ENCODE data around the gene RRM1. TPM values are rescaled to one million over a fixed set of nuclear protein-coding genes. Genes with fewer than 3 reads are reported as not detected.

The RRM1 gene
- total and polyA plus RNA-seq, 2 of the 13 experiments (the other 11 are each of a cell fraction or from before 2014, with no cell fraction given): 17.3 to 108 TPM

GRCh38 chr11:4094348-4095291, at the start of gene RRM1 (continued):
- TF ChIP-seq TOE1 (CRISPR knock-in tag; IDR thresholded peaks at IDR 0.05) (peak; percentile 85; the same call in 1 of the 2 replicates), ZNF441 (CRISPR knock-in tag; IDR thresholded peaks at IDR 0.05; ENCODE audit: borderline replicate concordance) (no peak; the same call in none of the 2 replicates), KLF6 (CRISPR knock-in tag; IDR thresholded peaks at IDR 0.05) (peak; percentile 56; the same call in 1 of the 2 replicates), NR2F6 (IDR thresholded peaks at IDR 0.05) (no peak; the same call in 1 of the 2 replicates), NR2F6 (CRISPR knock-in tag; IDR thresholded peaks at IDR 0.05) (peak; percentile 61; the same call in 1 of the 2 replicates), ZSCAN30 (CRISPR knock-in tag; IDR thresholded peaks at IDR 0.05) (peak; percentile 60; the same call in 1 of the 2 replicates), PTBP1 (IDR thresholded peaks at IDR 0.05; ENCODE audit: low read depth, low read length, poor library complexity, severe bottlenecking) (no peak), HNRNPL (IDR thresholded peaks at IDR 0.05; ENCODE audit: low read depth, low read length) (peak; percentile 78; the same call in 1 of the 2 replicates), MED8 (CRISPR knock-in tag; IDR thresholded peaks at IDR 0.05; ENCODE audit: insufficient replicate concordance) (no peak), ZNF282 (IDR thresholded peaks at IDR 0.05; ENCODE audit: partially characterized antibody) (no peak), GATAD1 (CRISPR knock-in tag; IDR thresholded peaks at IDR 0.05) (peak; percentile 98), ZNF678 (CRISPR knock-in tag; IDR thresholded peaks at IDR 0.05) (no peak), ISL2 (CRISPR knock-in tag; IDR thresholded peaks at IDR 0.05) (peak; percentile 68), ZSCAN25 (CRISPR knock-in tag; IDR thresholded peaks at IDR 0.05) (no peak), TMF1 (CRISPR knock-in tag; IDR thresholded peaks at IDR 0.05; ENCODE audit: low read depth) (0 out of 2 replicates have a peak, but pooled peaks have one; percentile 47), SMAD9 (CRISPR knock-in tag; IDR thresholded peaks at IDR 0.05) (no peak), ZNF780A (CRISPR knock-in tag; IDR thresholded peaks at IDR 0.05) (peak; percentile 73; the same call in 1 of the 2 replicates), BHLHE40 (IDR thresholded peaks at IDR 0.05; ENCODE audit: low read length) (no peak)
- TF ChIP-seq, protein P1, sequence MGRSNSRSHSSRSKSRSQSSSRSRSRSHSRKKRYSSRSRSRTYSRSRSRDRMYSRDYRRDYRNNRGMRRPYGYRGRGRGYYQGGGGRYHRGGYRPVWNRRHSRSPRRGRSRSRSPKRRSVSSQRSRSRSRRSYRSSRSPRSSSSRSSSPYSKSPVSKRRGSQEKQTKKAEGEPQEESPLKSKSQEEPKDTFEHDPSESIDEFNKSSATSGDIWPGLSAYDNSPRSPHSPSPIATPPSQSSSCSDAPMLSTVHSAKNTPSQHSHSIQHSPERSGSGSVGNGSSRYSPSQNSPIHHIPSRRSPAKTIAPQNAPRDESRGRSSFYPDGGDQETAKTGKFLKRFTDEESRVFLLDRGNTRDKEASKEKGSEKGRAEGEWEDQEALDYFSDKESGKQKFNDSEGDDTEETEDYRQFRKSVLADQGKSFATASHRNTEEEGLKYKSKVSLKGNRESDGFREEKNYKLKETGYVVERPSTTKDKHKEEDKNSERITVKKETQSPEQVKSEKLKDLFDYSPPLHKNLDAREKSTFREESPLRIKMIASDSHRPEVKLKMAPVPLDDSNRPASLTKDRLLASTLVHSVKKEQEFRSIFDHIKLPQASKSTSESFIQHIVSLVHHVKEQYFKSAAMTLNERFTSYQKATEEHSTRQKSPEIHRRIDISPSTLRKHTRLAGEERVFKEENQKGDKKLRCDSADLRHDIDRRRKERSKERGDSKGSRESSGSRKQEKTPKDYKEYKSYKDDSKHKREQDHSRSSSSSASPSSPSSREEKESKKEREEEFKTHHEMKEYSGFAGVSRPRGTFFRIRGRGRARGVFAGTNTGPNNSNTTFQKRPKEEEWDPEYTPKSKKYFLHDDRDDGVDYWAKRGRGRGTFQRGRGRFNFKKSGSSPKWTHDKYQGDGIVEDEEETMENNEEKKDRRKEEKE (IDR thresholded peaks at IDR 0.05): no peak
- TF ChIP-seq, protein P2, sequence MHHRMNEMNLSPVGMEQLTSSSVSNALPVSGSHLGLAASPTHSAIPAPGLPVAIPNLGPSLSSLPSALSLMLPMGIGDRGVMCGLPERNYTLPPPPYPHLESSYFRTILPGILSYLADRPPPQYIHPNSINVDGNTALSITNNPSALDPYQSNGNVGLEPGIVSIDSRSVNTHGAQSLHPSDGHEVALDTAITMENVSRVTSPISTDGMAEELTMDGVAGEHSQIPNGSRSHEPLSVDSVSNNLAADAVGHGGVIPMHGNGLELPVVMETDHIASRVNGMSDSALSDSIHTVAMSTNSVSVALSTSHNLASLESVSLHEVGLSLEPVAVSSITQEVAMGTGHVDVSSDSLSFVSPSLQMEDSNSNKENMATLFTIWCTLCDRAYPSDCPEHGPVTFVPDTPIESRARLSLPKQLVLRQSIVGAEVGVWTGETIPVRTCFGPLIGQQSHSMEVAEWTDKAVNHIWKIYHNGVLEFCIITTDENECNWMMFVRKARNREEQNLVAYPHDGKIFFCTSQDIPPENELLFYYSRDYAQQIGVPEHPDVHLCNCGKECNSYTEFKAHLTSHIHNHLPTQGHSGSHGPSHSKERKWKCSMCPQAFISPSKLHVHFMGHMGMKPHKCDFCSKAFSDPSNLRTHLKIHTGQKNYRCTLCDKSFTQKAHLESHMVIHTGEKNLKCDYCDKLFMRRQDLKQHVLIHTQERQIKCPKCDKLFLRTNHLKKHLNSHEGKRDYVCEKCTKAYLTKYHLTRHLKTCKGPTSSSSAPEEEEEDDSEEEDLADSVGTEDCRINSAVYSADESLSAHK (CRISPR knock-in tag; IDR thresholded peaks at IDR 0.05; ENCODE audit: borderline replicate concordance): no peak
- TF ChIP-seq, protein P3, sequence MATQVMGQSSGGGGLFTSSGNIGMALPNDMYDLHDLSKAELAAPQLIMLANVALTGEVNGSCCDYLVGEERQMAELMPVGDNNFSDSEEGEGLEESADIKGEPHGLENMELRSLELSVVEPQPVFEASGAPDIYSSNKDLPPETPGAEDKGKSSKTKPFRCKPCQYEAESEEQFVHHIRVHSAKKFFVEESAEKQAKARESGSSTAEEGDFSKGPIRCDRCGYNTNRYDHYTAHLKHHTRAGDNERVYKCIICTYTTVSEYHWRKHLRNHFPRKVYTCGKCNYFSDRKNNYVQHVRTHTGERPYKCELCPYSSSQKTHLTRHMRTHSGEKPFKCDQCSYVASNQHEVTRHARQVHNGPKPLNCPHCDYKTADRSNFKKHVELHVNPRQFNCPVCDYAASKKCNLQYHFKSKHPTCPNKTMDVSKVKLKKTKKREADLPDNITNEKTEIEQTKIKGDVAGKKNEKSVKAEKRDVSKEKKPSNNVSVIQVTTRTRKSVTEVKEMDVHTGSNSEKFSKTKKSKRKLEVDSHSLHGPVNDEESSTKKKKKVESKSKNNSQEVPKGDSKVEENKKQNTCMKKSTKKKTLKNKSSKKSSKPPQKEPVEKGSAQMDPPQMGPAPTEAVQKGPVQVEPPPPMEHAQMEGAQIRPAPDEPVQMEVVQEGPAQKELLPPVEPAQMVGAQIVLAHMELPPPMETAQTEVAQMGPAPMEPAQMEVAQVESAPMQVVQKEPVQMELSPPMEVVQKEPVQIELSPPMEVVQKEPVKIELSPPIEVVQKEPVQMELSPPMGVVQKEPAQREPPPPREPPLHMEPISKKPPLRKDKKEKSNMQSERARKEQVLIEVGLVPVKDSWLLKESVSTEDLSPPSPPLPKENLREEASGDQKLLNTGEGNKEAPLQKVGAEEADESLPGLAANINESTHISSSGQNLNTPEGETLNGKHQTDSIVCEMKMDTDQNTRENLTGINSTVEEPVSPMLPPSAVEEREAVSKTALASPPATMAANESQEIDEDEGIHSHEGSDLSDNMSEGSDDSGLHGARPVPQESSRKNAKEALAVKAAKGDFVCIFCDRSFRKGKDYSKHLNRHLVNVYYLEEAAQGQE (IDR thresholded peaks at IDR 0.05; ENCODE audit: borderline replicate concordance in 1 of 2, low read depth in 1 of 2, low read length in 2 of 2): no peak

Data from HepG2 (cell line).